DOHH2 (cell line): ENCODE results near the gene RELN.

ENCODE experiments used
- EZH2phosphoT487 ChIP-seq: fragments of 200-600 bp; sonication (generic); IDR thresholded peaks from 2 replicates; pipeline ENCODE4 v1.6.1; 2017; ENCODE audit warnings: borderline replicate concordance, mild to moderate bottlenecking, antibody characterized with exemption, low read length, moderate library complexity, mixed read lengths
- TF ChIP-seq, protein P1 (sequence below): fragments of 200-600 bp; sonication (generic); IDR thresholded peaks from one replicate; pipeline ENCODE4 v1.5.1; 2014; ENCODE audit warnings: antibody characterized with exemption, mild to moderate bottlenecking, low read depth, low read length; ENCODE audit not compliant: poor library complexity, severe bottlenecking

DNA sequence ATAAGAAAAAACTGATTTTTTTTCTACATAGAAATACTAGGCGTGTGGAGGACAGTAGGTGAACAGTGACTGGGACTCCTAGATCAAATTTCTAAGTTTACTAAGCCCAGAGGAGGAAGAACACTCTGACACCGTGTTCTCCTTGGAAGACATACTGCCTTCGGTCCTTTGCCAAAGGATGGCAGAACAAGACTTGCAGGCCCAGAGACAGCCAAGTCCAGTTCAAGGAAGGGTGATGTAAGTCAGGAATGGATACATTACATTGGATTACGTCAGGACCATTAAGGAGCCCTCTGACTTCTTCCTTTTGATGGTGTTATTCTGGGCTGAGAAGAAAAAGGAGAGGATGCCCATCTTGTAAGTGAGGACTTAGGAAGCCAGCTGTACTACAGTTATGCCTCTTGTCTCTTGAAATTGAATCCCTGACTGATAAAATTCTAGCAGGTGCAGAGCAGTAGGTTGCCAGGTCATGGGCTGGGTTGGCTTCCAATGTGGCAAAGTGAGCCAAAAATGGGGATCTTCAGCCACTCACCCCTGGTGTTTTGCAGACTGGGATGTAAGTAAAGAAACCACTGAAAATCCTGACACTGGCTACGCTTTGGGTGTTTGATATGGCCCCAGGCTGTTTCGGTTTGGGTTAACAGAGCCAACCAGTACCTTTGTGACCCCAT, 45.1 kb downstream of the RELN start:
- TF ChIP-seq, protein P1, sequence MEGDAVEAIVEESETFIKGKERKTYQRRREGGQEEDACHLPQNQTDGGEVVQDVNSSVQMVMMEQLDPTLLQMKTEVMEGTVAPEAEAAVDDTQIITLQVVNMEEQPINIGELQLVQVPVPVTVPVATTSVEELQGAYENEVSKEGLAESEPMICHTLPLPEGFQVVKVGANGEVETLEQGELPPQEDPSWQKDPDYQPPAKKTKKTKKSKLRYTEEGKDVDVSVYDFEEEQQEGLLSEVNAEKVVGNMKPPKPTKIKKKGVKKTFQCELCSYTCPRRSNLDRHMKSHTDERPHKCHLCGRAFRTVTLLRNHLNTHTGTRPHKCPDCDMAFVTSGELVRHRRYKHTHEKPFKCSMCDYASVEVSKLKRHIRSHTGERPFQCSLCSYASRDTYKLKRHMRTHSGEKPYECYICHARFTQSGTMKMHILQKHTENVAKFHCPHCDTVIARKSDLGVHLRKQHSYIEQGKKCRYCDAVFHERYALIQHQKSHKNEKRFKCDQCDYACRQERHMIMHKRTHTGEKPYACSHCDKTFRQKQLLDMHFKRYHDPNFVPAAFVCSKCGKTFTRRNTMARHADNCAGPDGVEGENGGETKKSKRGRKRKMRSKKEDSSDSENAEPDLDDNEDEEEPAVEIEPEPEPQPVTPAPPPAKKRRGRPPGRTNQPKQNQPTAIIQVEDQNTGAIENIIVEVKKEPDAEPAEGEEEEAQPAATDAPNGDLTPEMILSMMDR = no peak
- TF ChIP-seq EZH2phosphoT487 = no peak
